ENCODE data around the gene ELAVL2.

Gene ELAVL2

DNA sequence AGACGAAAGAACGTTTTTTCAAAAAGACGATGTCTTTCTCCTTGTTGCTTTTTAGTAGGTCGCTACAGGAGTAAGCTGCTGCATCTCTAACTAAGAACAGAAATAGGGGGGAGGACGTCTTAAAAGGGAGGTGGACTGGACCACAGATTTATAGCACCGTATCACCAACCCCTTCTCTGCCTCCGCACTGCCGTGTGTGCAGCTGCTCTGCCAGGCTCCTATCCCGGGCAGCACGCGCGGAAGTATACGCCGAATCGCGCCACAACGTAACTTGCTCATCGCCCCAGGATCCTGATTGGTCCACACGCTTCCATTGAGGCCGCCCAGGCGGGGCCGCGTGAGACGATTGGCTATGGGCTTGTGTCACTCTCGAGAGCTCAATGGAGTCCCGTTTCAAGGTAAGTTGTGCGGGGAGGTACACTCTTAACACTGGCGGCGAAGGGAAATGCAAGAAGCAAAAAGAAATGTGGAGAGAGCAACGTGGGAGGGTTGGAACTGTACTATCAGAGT lies at the start of gene ELAVL2:
ELAVL2 (minus strand) TSS at position 121 of the 510 bp plus-strand sequence. CDS start 64,006 bp downstream, outside the sequence.
- DNase-seq = no peak

GRCh38 chr9:23858234-23858633 lies 32.2 kb upstream of the ELAVL2 start:
- DNase-seq = no peak

DNA sequence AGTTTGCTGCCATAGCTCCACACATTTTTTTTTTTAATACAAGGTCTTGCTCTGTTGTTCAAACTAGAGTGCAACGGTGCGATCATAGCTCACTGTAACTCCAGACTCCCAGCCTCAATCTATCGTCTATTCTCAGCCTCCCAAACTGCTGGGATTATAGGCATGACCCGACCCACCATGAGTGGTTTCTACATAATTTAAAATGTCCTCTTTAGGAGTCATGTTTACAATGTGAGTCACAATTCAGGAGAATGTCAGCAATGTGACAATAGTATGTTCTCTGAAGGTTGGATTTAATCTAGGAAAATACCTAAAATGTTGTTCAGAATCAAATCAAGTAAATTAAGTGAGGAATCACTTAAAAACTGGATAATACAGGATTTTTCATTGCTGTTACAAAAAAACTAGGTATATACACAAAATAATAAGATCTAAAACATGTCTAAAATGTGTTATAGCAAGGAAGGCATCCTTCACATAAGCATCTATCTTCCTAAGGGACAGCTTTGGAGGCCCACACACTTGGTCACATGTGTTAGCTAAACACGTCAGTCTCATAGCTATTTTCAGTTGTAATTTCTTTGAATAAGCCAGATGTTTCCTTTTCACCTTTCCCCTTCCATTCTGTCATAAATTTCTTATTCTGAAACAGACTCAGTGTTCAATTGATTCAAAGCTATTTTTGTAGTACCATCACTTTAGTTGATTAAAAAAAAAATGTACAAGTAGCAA lies 30.0 kb upstream of the ELAVL2 start:
- DNase-seq = no peak

DNA sequence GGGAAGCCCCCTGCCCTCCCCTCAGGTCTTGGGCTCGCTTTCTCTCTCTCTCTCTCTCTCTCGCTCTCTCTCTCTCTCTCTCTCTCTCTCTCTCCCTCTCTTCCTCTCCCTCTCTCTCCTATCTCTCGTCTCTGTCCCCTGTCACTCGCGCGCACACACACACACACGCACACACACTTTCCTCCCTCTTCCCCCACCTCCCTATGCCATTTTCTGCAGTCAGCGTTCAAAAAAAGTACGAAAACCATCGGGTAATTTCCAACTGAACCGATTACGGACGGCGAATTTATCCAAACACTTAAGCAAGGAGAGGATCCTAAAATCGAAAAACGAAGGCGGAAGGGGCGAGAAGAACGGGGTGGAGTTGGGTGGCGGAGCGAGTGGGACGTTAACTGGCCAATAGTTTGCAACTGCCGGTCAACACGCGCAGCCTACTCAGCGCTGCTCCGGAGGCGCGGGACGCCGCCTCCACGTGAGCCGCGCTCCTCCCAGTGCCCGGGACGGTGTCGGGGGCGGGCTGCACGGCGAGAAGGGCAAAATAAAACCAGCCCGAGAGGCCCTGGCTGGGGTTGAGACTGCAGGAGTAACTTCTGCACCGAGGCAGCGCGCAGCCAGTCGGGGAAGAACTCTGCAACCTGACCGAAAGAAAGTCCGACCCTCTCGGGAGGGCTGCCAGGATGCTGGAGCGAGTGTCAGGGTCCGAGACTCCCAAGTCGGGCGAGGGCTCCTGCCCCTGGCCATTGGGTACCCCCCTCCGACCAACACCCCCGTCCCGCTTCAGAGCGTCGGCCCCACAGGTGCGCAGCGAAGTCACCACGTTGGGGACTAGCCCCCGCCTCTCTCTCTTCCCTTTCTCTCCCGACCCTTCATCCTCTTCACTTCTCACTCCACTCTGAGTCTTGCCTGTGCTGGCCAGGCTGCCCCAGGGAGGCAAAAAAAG lies 24.9 kb upstream of the ELAVL2 start:
- DNase-seq = no peak

- DNase-seq = no peak
Measured at GRCh38 chr9:23850242-23850689, 24.2 kb upstream of the ELAVL2 start.

DNA sequence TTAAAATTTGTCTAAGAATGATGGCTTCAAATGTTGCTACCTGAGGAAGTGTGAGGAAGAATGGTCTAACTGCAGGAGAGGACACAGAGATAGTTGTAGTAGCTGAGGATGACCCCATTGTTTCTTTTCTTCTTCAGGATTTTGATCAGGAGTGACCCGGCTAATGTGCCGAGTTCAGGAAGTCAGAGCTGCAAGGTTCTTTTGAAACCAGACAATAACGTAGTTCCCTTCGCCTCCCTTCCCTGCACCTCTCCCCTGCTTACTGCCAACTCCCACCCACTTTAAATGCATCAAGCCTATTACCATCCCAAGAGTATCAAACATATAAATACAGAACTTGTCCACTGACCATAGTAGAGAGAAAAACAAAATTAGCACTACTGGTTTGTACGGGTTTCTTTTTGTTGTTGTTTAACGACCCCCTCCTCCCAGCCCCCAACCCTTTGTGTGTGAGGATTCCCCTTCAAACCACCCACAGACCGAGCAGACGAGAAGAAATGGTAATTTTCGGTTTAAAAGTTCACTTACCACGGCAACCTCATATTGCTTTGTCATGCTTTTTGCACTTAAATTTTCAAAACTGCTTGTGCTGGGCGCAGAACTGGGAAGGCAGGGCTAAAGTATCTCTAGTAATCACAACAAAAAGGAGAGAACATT lies 23.5 kb upstream of the ELAVL2 start:
- DNase-seq = no peak

DNA sequence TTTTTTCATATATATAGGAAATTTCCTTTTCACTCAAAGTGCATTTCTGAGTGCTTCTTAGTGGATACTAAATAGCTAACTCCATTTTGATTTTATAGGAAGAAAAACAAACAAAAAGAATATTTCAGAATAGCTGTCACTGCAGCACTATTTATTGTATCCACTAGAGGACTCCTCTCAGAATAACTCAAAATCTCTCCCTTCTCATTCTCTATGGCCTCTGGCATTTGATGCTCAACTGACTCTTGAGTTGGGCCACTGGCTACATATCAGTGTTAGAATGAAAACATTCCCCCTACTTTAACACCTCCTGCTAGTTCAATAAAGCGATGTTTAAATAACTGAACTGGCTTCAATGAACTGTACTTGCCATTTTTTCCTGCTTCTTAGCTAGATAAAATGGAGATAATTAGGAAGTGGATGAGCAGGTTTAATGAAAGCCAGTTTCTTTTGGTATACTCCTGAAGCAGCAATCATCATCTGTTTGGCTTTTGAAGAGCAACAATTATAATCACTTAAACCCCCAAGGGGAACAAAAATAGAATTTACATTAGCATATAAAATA lies 16.6 kb upstream of the ELAVL2 start:
- no peak for DNase-seq

- DNase-seq = no peak
Measured at GRCh38 chr9:23841304-23841703, 15.3 kb upstream of the ELAVL2 start.

DNA sequence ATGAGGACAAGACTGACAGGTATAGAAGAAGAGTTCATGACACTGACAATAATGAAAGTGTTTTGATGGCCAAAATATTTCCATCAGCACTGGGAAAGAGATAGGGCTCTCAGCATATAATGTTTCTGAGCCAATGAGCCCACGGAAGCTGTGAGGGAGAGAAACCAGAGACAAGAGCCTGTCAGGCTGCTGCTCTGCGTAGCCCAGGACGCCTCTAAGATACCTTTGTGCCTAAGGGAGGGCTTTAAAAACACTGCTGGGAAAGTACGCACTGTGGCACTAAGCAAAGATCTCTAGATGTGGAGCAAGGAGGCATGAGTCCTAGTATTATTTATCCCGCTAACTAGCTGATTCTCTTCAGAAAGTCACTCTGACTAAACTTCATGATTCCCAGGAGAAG lies 11.0 kb upstream of the ELAVL2 start:
- no peak for DNase-seq

GRCh38 chr9:23830929-23831730 lies 5.1 kb upstream of the ELAVL2 start:
- DNase-seq = no peak

DNA sequence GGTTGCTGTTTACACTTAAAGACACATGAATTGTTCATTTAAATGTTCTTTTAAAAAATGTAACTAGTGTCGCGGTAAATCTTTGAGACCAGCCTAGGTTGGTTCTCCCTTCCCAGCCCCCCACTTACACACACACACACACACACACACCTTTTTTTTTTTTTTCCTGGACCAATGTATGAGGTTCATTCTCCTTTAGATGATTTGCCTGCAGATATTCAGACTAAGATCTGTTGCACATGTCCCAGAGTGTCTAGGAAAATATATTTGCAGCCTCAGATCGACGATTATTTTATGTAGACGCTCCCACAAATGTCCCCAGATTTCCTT lies 4.4 kb upstream of the ELAVL2 start:
- DNase-seq = no peak

GRCh38 chr9:23829580-23830475 lies 3.8 kb upstream of the ELAVL2 start:
- DNase-seq = no peak

GRCh38 chr9:23825700-23826099 lies 340 bp downstream of the ELAVL2 start:
- DNase-seq = no peak

DNA sequence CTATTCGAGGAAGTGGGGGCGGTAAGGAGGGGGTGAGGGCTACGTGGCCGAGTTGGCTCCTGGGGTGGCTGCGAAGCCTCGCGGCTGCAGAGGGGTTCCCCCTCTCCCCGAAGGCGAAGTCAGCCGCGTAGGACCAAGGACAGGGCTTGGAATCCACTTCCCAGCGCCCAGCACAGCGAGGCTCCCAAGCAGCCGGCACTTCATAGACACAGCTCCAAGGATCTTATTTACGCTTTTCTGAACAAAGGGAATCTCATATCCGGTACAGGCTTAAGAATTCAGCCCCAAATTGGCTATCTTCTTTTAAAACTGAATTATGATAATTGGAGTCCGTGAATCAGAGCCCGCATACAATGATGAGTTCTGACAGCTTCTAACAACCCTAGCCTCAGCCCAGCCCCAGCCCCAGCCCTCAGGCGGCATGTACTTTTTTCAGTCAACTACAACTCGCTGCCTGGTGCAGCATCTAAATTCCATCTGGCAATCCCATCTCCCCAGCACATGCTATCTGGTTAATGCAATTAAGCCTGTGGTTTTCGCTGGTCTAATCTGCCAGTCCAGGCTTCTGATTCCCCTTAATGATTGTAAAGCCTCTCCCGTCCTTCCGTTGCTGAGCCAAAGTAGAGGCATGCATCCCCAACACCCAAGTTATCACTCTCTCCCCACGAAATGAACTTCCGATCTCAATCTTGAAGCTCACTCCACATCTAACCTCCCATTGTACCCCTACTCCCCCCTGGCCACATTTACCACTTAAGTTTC lies 1.0 kb downstream of the ELAVL2 start:
- DNase-seq = no peak

DNA sequence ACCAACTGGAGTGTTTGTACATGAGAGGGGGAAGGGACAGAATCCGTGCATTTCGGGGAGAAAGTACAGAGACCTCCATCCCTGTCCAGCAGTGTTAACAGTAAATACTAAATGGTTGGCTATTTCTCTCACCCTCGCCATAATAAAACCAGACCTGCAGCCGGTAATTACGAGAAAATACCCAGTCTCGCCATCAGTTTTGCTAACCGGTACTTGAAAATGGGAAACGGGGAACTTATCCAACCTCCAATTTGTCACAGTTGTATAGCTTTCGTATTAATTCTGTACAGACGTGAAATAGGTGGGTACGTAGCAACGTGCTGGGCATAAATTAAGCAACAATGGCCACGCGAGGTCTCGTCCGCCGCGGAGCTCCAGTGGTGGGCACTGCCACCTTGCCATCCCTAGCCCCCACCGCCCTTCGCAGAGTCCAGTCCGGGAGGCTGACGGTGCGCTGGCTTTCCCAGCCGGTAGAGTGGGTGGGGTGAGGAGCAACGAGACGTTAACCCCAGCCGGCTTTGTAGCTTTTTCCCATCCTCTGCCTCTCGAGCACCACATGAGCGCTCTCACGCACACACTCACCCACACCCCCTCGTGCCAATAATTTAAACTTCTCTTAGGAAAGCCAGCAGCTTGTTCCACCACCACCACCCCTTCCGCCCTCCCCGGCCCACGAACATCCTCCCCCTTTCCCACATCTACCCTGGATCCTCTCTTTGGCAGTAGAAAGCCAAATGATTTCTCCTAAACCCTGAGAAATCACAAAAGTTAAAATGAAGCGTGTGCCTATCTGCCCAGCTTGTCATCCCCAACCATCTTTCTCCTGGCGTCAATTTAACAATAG lies 1.8 kb downstream of the ELAVL2 start:
- no peak for DNase-seq

DNA sequence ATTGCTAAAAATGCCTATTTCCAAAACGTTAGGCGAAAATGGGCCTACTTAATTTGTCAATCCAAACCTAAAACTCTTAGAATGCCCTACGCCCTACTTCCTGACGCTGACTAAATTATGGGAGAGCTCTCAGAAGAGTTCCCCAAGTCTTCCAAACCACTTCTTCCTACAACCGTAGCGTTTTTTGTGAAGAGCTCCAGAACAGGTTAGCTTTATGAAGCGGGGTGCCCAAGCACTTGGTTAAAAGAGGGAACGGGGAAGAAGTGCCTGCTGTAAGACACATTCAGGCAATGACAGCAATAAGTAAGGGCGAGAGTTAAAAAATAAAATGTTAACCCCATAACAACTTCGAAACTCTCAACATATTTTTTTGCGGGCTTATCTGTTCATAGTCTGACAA lies 2.8 kb downstream of the ELAVL2 start:
- DNase-seq = no peak

DNA sequence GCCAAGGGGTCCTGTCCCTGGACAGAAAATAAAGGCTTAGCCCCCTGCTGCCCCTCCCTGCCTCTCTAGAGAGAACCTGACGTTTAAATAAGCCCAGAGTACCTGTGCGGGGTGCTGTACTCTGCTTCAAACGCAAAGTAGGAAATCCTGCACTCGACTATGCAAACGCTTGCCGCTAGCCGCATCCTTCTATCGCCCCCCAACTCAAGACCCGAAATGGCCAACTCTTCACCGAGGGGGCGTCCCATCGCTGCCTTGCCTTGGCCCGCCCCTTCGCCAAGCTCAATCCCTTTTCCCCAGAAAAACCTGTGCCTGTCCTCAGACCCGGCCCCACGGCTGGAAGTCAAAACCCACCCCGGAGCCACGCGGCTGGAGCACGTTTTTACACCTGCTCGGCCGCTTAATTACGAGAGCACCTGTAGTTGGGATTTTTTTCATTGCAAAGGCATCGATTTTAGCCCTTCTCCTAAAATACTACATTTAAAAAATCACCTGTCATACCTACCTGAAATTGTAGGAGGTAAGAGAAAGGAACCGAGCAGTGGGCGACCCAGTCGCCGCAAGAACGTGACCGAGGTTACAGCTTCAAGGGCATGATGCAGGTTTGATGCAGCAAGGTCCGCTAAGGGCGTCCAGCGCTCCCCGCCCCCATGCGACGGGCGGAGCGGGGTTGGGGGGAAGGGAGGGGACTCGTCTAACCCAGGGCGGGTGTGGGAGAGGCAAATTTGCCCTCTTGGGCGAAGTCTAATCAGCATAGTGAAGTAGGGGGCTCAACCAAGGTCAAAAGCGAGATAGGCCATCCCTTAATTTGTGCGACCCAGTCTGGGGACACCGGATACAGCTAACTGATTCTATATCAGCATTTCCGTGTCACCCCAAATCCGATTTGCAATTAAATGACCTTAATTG lies 3.5 kb downstream of the ELAVL2 start:
- no peak for DNase-seq

All from activated T-cell treated with anti-CD3 and anti-CD28 coated beads for 4 hours (primary cell).